ENCODE data around the gene IMPACT. TPM values are rescaled to one million over a fixed set of nuclear protein-coding genes. Genes with fewer than 3 reads are reported as not detected.

The IMPACT gene
- total and polyA plus RNA-seq, 9 donors: 13.7 to 50.3 (median 28.7) TPM

DNA sequence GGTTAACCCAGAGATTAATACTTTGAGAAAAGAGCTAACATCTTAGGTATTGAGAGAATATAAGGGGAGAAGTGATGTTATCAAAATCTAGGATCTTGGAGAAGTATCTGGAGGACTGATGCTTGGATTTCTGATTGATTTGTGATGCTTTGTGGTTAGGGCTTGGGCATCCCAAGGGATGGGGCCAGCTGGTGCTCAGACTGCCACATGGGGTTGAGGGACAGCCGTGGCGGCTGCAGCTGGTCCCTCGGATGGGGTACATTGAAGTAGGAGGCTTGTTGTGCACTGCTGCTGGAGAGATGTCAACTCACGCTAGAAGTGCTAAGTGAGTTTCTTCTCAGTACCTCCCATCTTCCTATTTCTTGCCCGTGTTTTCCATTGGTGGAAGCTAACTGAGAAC, 56.4 kb downstream of the IMPACT start:
- Histone ChIP-seq H3K27me3 (no peaks in the 10 kb centered on the region), H3K4me3 (no peak overlapping the region), H3K9me3 (no peaks in the 10 kb centered on the region), H3K4me1 (ENCODE audit: insufficient read depth) (no peaks in the 10 kb centered on the region), H3K36me3 (no peaks in the 10 kb centered on the region), H3K27ac (no peak overlapping the region)
- DNase-seq: no peak
- intact Hi-C loops (cut with DNase I): no loop called here
- WGBS, 3 donors: 92 to 93% (median 93%) methylated on average over 5 of the region's 5 CpGs
- TF ChIP-seq EP300 (IDR thresholded peaks at IDR 0.05) (no peak), POLR2A (IDR thresholded peaks at IDR 0.05) (no peak)
- TF ChIP-seq, protein P1, sequence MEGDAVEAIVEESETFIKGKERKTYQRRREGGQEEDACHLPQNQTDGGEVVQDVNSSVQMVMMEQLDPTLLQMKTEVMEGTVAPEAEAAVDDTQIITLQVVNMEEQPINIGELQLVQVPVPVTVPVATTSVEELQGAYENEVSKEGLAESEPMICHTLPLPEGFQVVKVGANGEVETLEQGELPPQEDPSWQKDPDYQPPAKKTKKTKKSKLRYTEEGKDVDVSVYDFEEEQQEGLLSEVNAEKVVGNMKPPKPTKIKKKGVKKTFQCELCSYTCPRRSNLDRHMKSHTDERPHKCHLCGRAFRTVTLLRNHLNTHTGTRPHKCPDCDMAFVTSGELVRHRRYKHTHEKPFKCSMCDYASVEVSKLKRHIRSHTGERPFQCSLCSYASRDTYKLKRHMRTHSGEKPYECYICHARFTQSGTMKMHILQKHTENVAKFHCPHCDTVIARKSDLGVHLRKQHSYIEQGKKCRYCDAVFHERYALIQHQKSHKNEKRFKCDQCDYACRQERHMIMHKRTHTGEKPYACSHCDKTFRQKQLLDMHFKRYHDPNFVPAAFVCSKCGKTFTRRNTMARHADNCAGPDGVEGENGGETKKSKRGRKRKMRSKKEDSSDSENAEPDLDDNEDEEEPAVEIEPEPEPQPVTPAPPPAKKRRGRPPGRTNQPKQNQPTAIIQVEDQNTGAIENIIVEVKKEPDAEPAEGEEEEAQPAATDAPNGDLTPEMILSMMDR (IDR thresholded peaks at IDR 0.05): no peak

DNA sequence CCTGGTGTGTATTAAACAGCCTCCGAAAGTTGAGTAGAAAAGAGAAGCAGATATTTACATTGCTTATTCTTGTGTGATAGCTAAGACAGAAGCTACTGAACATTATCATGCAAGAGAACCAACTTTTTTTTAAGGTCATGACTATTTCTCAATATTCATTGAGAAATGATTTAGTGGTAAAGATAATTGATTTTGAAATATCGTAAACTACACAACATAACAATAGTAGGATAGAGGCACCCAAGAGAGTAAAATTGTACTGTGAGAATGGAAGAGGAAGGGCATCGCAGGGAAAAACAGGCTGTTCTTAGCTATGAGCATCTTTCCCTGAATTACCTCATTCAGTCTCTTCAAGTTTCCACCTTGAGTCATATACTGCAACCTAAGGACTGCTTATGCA, 59.2 kb downstream of the IMPACT start:
- no peak overlapping the region for H3K27ac ChIP-seq
- H3K4me1 ChIP-seq (ENCODE audit: insufficient read depth): peaks cover 2% of the 10 kb centered on the region
- H3K4me3 ChIP-seq: no peak overlapping the region
- H3K9me3 ChIP-seq: no peaks in the 10 kb centered on the region
- no peaks in the 10 kb centered on the region for H3K36me3 ChIP-seq
- H3K27me3 ChIP-seq: no peaks in the 10 kb centered on the region
- intact Hi-C loops (cut with DNase I): loop anchor here in 2 of 4 donors (5.0 kb wide), 1 partner anchor 128 kb away; no protein-coding TSS in a partner anchor
- DNase-seq: no peak
- TF ChIP-seq EP300 (IDR thresholded peaks at IDR 0.05) (no peak), POLR2A (IDR thresholded peaks at IDR 0.05) (no peak)
- TF ChIP-seq, protein P1 (IDR thresholded peaks at IDR 0.05): no peak
- 91 to 96% (median 93%) methylated on average over 3 of the region's 3 CpGs for WGBS, 3 donors

DNA sequence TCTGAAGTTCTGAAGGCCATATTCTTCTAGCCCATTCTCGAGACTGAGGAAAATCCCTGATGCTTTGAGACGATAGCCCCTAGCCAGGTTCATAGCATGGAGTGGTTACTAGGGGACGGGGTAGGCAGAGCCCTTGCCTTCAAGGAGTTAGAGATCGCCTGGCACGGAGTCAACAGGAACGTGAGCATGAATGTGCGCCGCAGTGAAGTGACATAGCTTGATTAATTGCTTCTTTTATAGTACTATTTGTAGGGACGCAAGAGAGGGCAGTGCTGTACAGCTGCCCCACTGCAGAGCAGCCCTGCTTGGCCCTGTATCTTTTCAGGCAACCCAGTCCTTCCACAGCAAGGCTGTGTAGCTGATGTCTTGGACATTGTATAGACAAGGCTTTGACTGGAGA, 60.2 kb downstream of the IMPACT start:
- Histone ChIP-seq H3K9me3 (no peaks in the 10 kb centered on the region), H3K36me3 (no peaks in the 10 kb centered on the region)
- 63 to 69% (median 67%) methylated on average over 9 of the region's 9 CpGs for WGBS, 3 donors

DNA sequence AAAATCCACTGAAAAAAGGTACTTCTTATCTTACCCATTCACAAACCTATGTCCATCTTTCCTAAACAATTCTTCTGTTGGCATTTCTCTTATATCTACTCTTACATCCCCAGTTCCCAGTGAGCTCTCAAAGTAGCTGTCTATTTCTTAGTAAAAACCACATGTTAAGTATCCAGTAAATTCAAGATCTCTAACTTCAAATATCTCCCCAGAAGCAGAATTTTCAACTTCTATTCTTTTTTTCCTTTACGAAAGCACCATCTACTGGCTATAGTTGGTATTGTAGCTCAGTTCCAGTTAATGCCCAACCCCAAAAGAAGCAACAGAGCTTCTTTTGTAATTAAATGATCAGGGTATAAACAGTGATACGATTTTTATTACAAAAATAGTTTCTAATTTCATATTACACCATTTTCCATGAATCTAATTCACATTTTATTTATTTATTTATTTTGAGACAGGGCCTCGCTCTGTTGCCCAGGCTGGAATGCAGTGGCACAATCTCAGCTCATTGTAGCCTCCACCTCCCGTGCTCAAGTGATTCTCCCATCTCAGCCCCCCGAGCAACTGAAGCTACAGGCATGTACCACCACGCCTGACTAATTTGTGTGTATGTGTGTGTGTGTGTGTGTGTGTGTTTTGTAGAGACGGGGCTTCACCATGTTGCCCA, 62.5 kb downstream of the IMPACT start:
- intact Hi-C loops (cut with DNase I): loop anchor here in 3 of 4 donors (2.0 to 5.0 kb wide), 2 partner anchors 130 to 132 kb away; no protein-coding TSS in a partner anchor
- peaks cover 2% of the 10 kb centered on the region for H3K4me1 ChIP-seq (ENCODE audit: insufficient read depth)
- H3K9me3 ChIP-seq: no peaks in the 10 kb centered on the region
- 35 to 49% (median 37%) methylated on average over 7 of the region's 7 CpGs for WGBS, 3 donors
- TF ChIP-seq, protein P1 (IDR thresholded peaks at IDR 0.05): peak; percentile 36 to 67 (median 56)
- TF ChIP-seq POLR2A (IDR thresholded peaks at IDR 0.05) (no peak), EP300 (IDR thresholded peaks at IDR 0.05) (no peak)
- no peaks in the 10 kb centered on the region for H3K36me3 ChIP-seq
- H3K27ac ChIP-seq: no peak overlapping the region
- no peak overlapping the region for H3K4me3 ChIP-seq
- no peak for DNase-seq
- H3K27me3 ChIP-seq: no peaks in the 10 kb centered on the region

More for the DNA sequence above, 60.2 kb downstream of the IMPACT start:
- no peak overlapping the region for H3K4me3 ChIP-seq
- peaks cover 2% of the 10 kb centered on the region for H3K4me1 ChIP-seq (ENCODE audit: insufficient read depth)
- H3K27ac ChIP-seq: no peak overlapping the region
- no peaks in the 10 kb centered on the region for H3K27me3 ChIP-seq
- no peak for DNase-seq
- TF ChIP-seq EP300 (IDR thresholded peaks at IDR 0.05) (no peak), POLR2A (IDR thresholded peaks at IDR 0.05) (no peak)
- TF ChIP-seq, protein P1 (IDR thresholded peaks at IDR 0.05): no peak
- intact Hi-C loops (cut with DNase I): loop anchor here in 2 of 4 donors (5.0 kb wide), 1 partner anchor 129 kb away; no protein-coding TSS in a partner anchor
